T-helper 17 cell (primary cell): ENCODE data around the gene CTSS. TPM values are rescaled to one million over a fixed set of nuclear protein-coding genes. Genes with fewer than 3 reads are reported as not detected.
"Not testable (repeated sequence)": the region's sequence is repeated elsewhere in the genome, so short reads cannot be mapped to it uniquely, and the experiment has no call there.

ENCODE experiments used
- ATAC-seq: fragments of 150-1000 bp; cut with Tn5 transposase; 2 replicates; pipeline ENCODE4 v1.10.0; 2021; ENCODE audit warnings: mild to moderate bottlenecking, moderate library complexity
- DNase-seq, 3 donors: peaks; one replicate each; pipeline versions ENCODE4 v3.0.0 to v3.0.0-alpha.2; 2020 to 2021
- H3K9me3 ChIP-seq: one replicate; pipeline ENCODE4 v1.7.0; 2013; ENCODE audit warnings: low read length, mild to moderate bottlenecking; ENCODE audit not compliant: control insufficient read depth, poor library complexity, severe bottlenecking
- H3K27ac Mint-ChIP-seq: one replicate; pipeline ENCODE4 v1.8.0; 2022; ENCODE audit warnings: mild to moderate bottlenecking, moderate library complexity, mixed read lengths
- H3K27me3 Mint-ChIP-seq: one replicate; pipeline ENCODE4 v1.8.0; 2022; ENCODE audit warnings: mixed read lengths
- H3K36me3 Mint-ChIP-seq: one replicate; pipeline ENCODE4 v1.8.0; 2022; ENCODE audit warnings: low read depth, mixed read lengths
- H3K4me1 Mint-ChIP-seq: one replicate; pipeline ENCODE4 v1.8.0; 2022; ENCODE audit warnings: mild to moderate bottlenecking, mixed read lengths
- H3K4me3 Mint-ChIP-seq: one replicate; pipeline ENCODE4 v1.8.0; 2022; ENCODE audit warnings: mild to moderate bottlenecking, moderate library complexity, mixed read lengths
- total RNA-seq, 4 donors: library from RNA in 2 of 4; stranded (reverse) in 2 of 4; gene quantifications; one replicate each; pipeline ENCODE4 v1.2.3 and lab custom pipeline; 2022 to 2026

CTSS gene
- total RNA-seq, 2 donors from 2014 or later = 103 to 139 TPM

DNA sequence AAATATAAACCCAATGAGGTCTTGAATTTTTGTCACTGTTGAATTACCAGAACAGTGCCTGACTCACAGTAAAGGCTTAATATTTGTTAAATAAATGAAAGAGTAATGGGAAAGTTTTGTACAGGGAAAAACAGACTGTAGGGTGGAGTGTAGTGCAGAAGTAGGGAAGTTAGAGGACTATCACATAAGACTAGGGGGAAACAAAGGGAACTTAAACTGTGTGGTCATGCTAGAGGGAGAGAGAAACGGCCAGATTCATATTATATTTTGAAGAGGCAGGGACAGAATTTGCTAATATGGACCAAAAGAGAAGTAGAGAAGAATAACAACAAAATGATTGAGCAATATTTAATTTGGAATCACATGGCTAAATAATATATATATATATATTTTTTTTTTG, 27.6 kb upstream of the CTSS start:
- H3K27ac Mint-ChIP-seq = no peak overlapping the region
- ATAC-seq = no peak
- H3K4me3 Mint-ChIP-seq = no peak overlapping the region
- DNase-seq = no peak
- peaks cover 13% of the 10 kb centered on the region for H3K36me3 Mint-ChIP-seq
- H3K27me3 Mint-ChIP-seq = peaks cover 4% of the 10 kb centered on the region
- no peaks in the 10 kb centered on the region for H3K9me3 ChIP-seq
- H3K4me1 Mint-ChIP-seq = peaks cover 8% of the 10 kb centered on the region

GRCh38 chr1:150791585-150791984, 26.0 kb upstream of the CTSS start:
- H3K27me3 Mint-ChIP-seq = peaks cover 4% of the 10 kb centered on the region
- no peak overlapping the region for H3K4me3 Mint-ChIP-seq
- no peaks in the 10 kb centered on the region for H3K9me3 ChIP-seq
- peaks cover 6% of the 10 kb centered on the region for H3K4me1 Mint-ChIP-seq
- DNase-seq = no peak
- ATAC-seq = no peak
- H3K27ac Mint-ChIP-seq = no peak overlapping the region
- peaks cover 7% of the 10 kb centered on the region for H3K36me3 Mint-ChIP-seq

- no peak for DNase-seq
- no peak overlapping the region for H3K27ac Mint-ChIP-seq
- peaks cover 4% of the 10 kb centered on the region for H3K27me3 Mint-ChIP-seq
Observed at GRCh38 chr1:150789396-150789795, 23.8 kb upstream of the CTSS start.

DNA sequence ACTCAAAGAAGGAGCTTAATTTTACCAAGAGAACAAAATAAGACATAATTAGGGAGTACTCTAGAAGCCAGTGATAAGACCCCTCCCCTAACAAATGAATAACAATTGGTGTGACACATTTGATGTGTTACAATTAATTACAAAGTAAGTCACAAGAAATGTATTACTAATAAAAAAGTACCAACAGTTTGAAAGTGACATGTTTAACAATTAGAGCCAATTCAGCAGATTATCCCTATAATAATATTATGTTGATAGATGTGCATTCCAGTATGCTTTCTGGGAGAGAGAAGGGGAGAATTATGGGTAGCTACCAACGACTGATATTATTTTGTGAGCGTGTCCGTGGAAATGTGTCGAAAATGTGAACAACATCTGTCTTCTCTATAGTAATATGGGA, 23.4 kb upstream of the CTSS start:
- H3K9me3 ChIP-seq = no peaks in the 10 kb centered on the region
- no peak overlapping the region for H3K27ac Mint-ChIP-seq
- no peak overlapping the region for H3K4me3 Mint-ChIP-seq
- H3K27me3 Mint-ChIP-seq = peaks cover 4% of the 10 kb centered on the region
- peaks cover 5% of the 10 kb centered on the region for H3K36me3 Mint-ChIP-seq
- no peak for DNase-seq
- H3K4me1 Mint-ChIP-seq = peaks cover 6% of the 10 kb centered on the region
- no peak for ATAC-seq

More at GRCh38 chr1:150789396-150789795, 23.8 kb upstream of the CTSS start:
- no peak overlapping the region for H3K4me3 Mint-ChIP-seq
- H3K9me3 ChIP-seq = no peaks in the 10 kb centered on the region
- ATAC-seq = no peak
- H3K4me1 Mint-ChIP-seq = peaks cover 6% of the 10 kb centered on the region
- H3K36me3 Mint-ChIP-seq = peaks cover 5% of the 10 kb centered on the region

DNA sequence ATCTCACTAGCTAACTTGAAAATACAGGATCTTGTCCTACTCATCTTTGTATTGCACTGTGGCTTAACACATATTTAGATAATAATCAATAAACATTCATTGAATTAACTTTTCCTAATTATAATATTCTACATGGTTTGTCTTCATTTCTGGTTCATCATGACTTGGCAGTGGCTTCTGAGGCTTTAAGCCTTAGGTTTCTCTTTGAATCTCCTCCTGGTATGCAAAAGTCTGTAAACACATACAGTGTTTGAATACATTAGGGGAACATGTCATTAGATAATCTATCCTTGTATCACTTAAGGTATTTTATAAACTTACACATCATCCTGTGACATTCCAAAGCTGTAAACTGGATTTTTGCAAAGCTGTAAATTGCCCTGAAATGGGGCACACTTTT, 21.9 kb upstream of the CTSS start:
- no peak for DNase-seq
- no peak for ATAC-seq
- Mint-ChIP-seq H3K36me3 (peaks cover 5% of the 10 kb centered on the region), H3K4me3 (no peak overlapping the region), H3K27ac (no peak overlapping the region), H3K27me3 (peaks cover 4% of the 10 kb centered on the region), H3K4me1 (peaks cover 6% of the 10 kb centered on the region)
- no peaks in the 10 kb centered on the region for H3K9me3 ChIP-seq

- Mint-ChIP-seq H3K27ac (no peak overlapping the region), H3K36me3 (no peaks in the 10 kb centered on the region), H3K27me3 (no peaks in the 10 kb centered on the region), H3K4me1 (no peaks in the 10 kb centered on the region), H3K4me3 (no peak overlapping the region)
- H3K9me3 ChIP-seq = no peaks in the 10 kb centered on the region
- no peak for DNase-seq
- no peak for ATAC-seq
Observed at GRCh38 chr1:150780510-150780909, 14.9 kb upstream of the CTSS start.

GRCh38 chr1:150778409-150778808, 12.8 kb upstream of the CTSS start:
- no peaks in the 10 kb centered on the region for H3K36me3 Mint-ChIP-seq
- no peak overlapping the region for H3K27ac Mint-ChIP-seq
- no peaks in the 10 kb centered on the region for H3K9me3 ChIP-seq
- DNase-seq (no peak), ATAC-seq (no peak)
- H3K4me1 Mint-ChIP-seq = no peaks in the 10 kb centered on the region
- H3K27me3 Mint-ChIP-seq = no peaks in the 10 kb centered on the region
- H3K4me3 Mint-ChIP-seq = no peak overlapping the region

GRCh38 chr1:150777544-150777943, 12.0 kb upstream of the CTSS start:
- Mint-ChIP-seq H3K4me1 (no peaks in the 10 kb centered on the region), H3K27me3 (no peaks in the 10 kb centered on the region), H3K4me3 (no peak overlapping the region), H3K36me3 (no peaks in the 10 kb centered on the region), H3K27ac (no peak overlapping the region)
- no peaks in the 10 kb centered on the region for H3K9me3 ChIP-seq
- no peak for ATAC-seq
- DNase-seq = no peak

GRCh38 chr1:150775931-150776505, 10.4 kb upstream of the CTSS start:
- H3K27ac Mint-ChIP-seq, H3K4me3 Mint-ChIP-seq, H3K36me3 Mint-ChIP-seq, H3K27me3 Mint-ChIP-seq, ATAC-seq, DNase-seq, H3K9me3 ChIP-seq: not testable (repeated sequence)
- H3K4me1 Mint-ChIP-seq = peaks cover 12% of the 10 kb centered on the region

GRCh38 chr1:150775276-150775675, 9.7 kb upstream of the CTSS start:
- no peaks in the 10 kb centered on the region for H3K9me3 ChIP-seq
- no peak overlapping the region for H3K27ac Mint-ChIP-seq
- DNase-seq = no peak
- H3K27me3 Mint-ChIP-seq = no peaks in the 10 kb centered on the region
- no peak for ATAC-seq
- no peak overlapping the region for H3K4me3 Mint-ChIP-seq
- no peaks in the 10 kb centered on the region for H3K36me3 Mint-ChIP-seq
- H3K4me1 Mint-ChIP-seq = peaks cover 17% of the 10 kb centered on the region

- no peak for ATAC-seq
- peaks cover 17% of the 10 kb centered on the region for H3K4me1 Mint-ChIP-seq
- H3K4me3 Mint-ChIP-seq = no peak overlapping the region
Observed at GRCh38 chr1:150772326-150772725, 6.7 kb upstream of the CTSS start.

GRCh38 chr1:150767704-150768103, 2.1 kb upstream of the CTSS start:
- DNase-seq, H3K27me3 Mint-ChIP-seq, H3K9me3 ChIP-seq, ATAC-seq, H3K4me3 Mint-ChIP-seq, H3K36me3 Mint-ChIP-seq: not testable (repeated sequence)
- Mint-ChIP-seq H3K4me1 (peaks cover 40% of the 10 kb centered on the region), H3K27ac (peak overlapping the region; percentile 39)

More at GRCh38 chr1:150772326-150772725, 6.7 kb upstream of the CTSS start:
- Mint-ChIP-seq H3K27me3 (no peaks in the 10 kb centered on the region), H3K27ac (no peak overlapping the region), H3K36me3 (no peaks in the 10 kb centered on the region)
- H3K9me3 ChIP-seq = no peaks in the 10 kb centered on the region
- no peak for DNase-seq

- Mint-ChIP-seq H3K4me1 (peaks cover 35% of the 10 kb centered on the region), H3K4me3 (peak overlapping the region; percentile 99), H3K27ac (peak overlapping the region; percentile 99)
- not testable (repeated sequence) for H3K27me3 Mint-ChIP-seq, H3K9me3 ChIP-seq, H3K36me3 Mint-ChIP-seq, DNase-seq
- ATAC-seq = peak; percentile 14
Observed at GRCh38 chr1:150765977-150766301, 361 bp upstream of the CTSS start.

- Mint-ChIP-seq H3K27me3 (no peaks in the 10 kb centered on the region), H3K27ac (peak overlapping the region; percentile 99), H3K36me3 (peaks cover 11% of the 10 kb centered on the region), H3K4me1 (peaks cover 35% of the 10 kb centered on the region), H3K4me3 (peak overlapping the region; percentile 99)
- ATAC-seq = peak; percentile 65
- no peak for DNase-seq
- no peaks in the 10 kb centered on the region for H3K9me3 ChIP-seq
Observed at GRCh38 chr1:150764617-150765101, 919 bp downstream of the CTSS start.
